Measurements from ENCODE around the gene TRIM46.

The TRIM46 gene

GRCh38 chr1:155173478-155174323 is at the start of gene TRIM46:
Gene TRIM46 (plus strand): TSS chr1:155173849. CDS start chr1:155173967, 118 bp downstream.
- in situ Hi-C loops (cut with MboI; ENCODE audit: low sequenced_read_pairs) = no loop called here

- in situ Hi-C loops (cut with MboI; ENCODE audit: low sequenced_read_pairs) = no loop called here
Measured at GRCh38 chr1:155124503-155125463, 48.9 kb upstream of the TRIM46 start.

GRCh38 chr1:155125511-155125945 is 48.1 kb upstream of the TRIM46 start:
- in situ Hi-C loops (cut with MboI; ENCODE audit: low sequenced_read_pairs) = no loop called here

GRCh38 chr1:155125946-155126555 is 47.6 kb upstream of the TRIM46 start:
- in situ Hi-C loops (cut with MboI; ENCODE audit: low sequenced_read_pairs) = no loop called here

GRCh38 chr1:155126556-155127104 is 47.0 kb upstream of the TRIM46 start:
- in situ Hi-C loops (cut with MboI; ENCODE audit: low sequenced_read_pairs) = no loop called here

GRCh38 chr1:155127105-155127966 is 46.3 kb upstream of the TRIM46 start, which contains the start of gene EFNA1:
Gene EFNA1 (plus strand): TSS chr1:155127876. CDS start chr1:155127978, 102 bp downstream.
- in situ Hi-C loops (cut with MboI; ENCODE audit: low sequenced_read_pairs) = no loop called here

GRCh38 chr1:155127967-155128754 is 45.5 kb upstream of the TRIM46 start:
- in situ Hi-C loops (cut with MboI; ENCODE audit: low sequenced_read_pairs) = no loop called here

- in situ Hi-C loops (cut with MboI; ENCODE audit: low sequenced_read_pairs) = no loop called here
Measured at GRCh38 chr1:155128755-155129473, 44.7 kb upstream of the TRIM46 start.

- in situ Hi-C loops (cut with MboI; ENCODE audit: low sequenced_read_pairs) = no loop called here
Measured at GRCh38 chr1:155130272-155131006, 43.2 kb upstream of the TRIM46 start.

GRCh38 chr1:155131285-155131684 is 42.4 kb upstream of the TRIM46 start:
- in situ Hi-C loops (cut with MboI; ENCODE audit: low sequenced_read_pairs) = no loop called here

- in situ Hi-C loops (cut with MboI; ENCODE audit: low sequenced_read_pairs) = no loop called here
Measured at GRCh38 chr1:155131856-155132255, 41.8 kb upstream of the TRIM46 start.

- in situ Hi-C loops (cut with MboI; ENCODE audit: low sequenced_read_pairs) = no loop called here
Measured at GRCh38 chr1:155133799-155134281, 39.8 kb upstream of the TRIM46 start.

GRCh38 chr1:155134322-155134721 is 39.3 kb upstream of the TRIM46 start:
- in situ Hi-C loops (cut with MboI; ENCODE audit: low sequenced_read_pairs) = no loop called here

GRCh38 chr1:155134880-155135414 is 38.7 kb upstream of the TRIM46 start:
- in situ Hi-C loops (cut with MboI; ENCODE audit: low sequenced_read_pairs) = no loop called here

GRCh38 chr1:155135415-155136028 is 38.1 kb upstream of the TRIM46 start, which contains the start of gene SLC50A1:
Gene SLC50A1 (plus strand): TSS chr1:155135852. CDS start chr1:155135912, 60 bp downstream.
- in situ Hi-C loops (cut with MboI; ENCODE audit: low sequenced_read_pairs) = no loop called here

GRCh38 chr1:155136748-155137147 is 36.9 kb upstream of the TRIM46 start:
- in situ Hi-C loops (cut with MboI; ENCODE audit: low sequenced_read_pairs) = no loop called here
